Upper lobe of right lung (tissue), 1 donor: Measurements from ENCODE around the gene RASSF5. TPM values are rescaled to one million over a fixed set of nuclear protein-coding genes. Genes with fewer than 3 reads are reported as not detected.
"Not testable (repeated sequence)": the region's sequence is repeated elsewhere in the genome, so short reads cannot be mapped to it uniquely, and the experiment has no call there.

ENCODE experiments used
- ATAC-seq: fragments of 200-7000 bp; cut with Tn5 transposase; one replicate; pipeline ENCODE4 v1.9.1; 2020; ENCODE audit warnings: mild to moderate bottlenecking, moderate library complexity
- DNase-seq: peaks from one replicate; pipeline ENCODE4 v3.0.0-alpha.2; 2020
- H3K27ac ChIP-seq: fragments of 200-600 bp; one replicate; pipeline ENCODE4 v1.8.0; 2022
- H3K27me3 ChIP-seq: fragments of 200-600 bp; one replicate; pipeline ENCODE4 v1.8.0; 2022; ENCODE audit warnings: mild to moderate bottlenecking
- H3K36me3 ChIP-seq: fragments of 200-600 bp; one replicate; pipeline ENCODE4 v1.8.0; 2022
- H3K4me1 ChIP-seq: fragments of 200-600 bp; one replicate; pipeline ENCODE4 v1.8.0; 2022
- H3K4me3 ChIP-seq: fragments of 200-600 bp; one replicate; pipeline ENCODE4 v1.8.0; 2022; ENCODE audit warnings: mild to moderate bottlenecking
- H3K9me3 ChIP-seq: fragments of 200-600 bp; one replicate; pipeline ENCODE4 v1.8.0; 2022
- intact Hi-C: fragments of 100-400 bp; cut with DNase I; formaldehyde crosslinking; loops from one replicate; pipeline ENCODE4 v1.11.0; 2022
- total RNA-seq: library from RNA; stranded (reverse); fragmentation: NEBNext Ultra II Directional; extraction: Animal tissue kit (Norgen Biotek cat#: 25700); gene quantifications from one replicate; pipeline ENCODE4 v1.2.1, GENCODE V29; 2021
- TF ChIP-seq, protein P1 (sequence below): fragments of 200-600 bp; IDR thresholded peaks from one replicate; pipeline ENCODE4 v1.8.0; 2022; ENCODE audit warnings: antibody characterized with exemption
- donor health status: DM: no; HTN: yes; CAD: no; lungs with severe emphysema.

Gene RASSF5
- total RNA-seq, 1 donor from 2014 or later = 37.6 TPM

GRCh38 chr1:206482611-206483010, 24.7 kb upstream of the RASSF5 start:
- no peak for ATAC-seq
- Histone ChIP-seq H3K27ac (no peak overlapping the region), H3K9me3 (no peaks in the 10 kb centered on the region), H3K4me3 (no peak overlapping the region), H3K4me1 (peaks cover 9% of the 10 kb centered on the region), H3K36me3 (peaks cover 7% of the 10 kb centered on the region), H3K27me3 (no peaks in the 10 kb centered on the region)
- intact Hi-C loops = no loop called here
- DNase-seq = no peak
- TF ChIP-seq, protein P1, sequence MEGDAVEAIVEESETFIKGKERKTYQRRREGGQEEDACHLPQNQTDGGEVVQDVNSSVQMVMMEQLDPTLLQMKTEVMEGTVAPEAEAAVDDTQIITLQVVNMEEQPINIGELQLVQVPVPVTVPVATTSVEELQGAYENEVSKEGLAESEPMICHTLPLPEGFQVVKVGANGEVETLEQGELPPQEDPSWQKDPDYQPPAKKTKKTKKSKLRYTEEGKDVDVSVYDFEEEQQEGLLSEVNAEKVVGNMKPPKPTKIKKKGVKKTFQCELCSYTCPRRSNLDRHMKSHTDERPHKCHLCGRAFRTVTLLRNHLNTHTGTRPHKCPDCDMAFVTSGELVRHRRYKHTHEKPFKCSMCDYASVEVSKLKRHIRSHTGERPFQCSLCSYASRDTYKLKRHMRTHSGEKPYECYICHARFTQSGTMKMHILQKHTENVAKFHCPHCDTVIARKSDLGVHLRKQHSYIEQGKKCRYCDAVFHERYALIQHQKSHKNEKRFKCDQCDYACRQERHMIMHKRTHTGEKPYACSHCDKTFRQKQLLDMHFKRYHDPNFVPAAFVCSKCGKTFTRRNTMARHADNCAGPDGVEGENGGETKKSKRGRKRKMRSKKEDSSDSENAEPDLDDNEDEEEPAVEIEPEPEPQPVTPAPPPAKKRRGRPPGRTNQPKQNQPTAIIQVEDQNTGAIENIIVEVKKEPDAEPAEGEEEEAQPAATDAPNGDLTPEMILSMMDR = no peak

DNA sequence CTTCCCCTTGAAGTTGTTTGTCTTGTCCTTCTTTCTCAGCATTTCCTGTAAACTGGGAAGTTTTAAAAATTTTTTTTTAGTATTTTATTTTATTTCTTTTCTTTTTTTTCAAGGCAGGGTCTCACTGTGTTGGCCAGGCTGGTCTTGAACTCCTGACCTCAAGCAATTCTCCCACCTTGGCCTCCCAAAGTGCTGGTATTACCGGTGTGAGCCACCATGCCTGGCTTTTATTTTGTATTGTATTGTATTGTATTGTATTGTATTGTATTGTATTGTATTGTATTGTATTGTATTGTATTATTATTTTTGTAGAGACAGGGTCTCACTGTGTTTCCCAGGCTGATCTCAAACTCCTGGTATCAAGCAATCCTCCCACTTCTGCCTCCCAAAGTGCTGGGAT, 23.5 kb upstream of the RASSF5 start:
- intact Hi-C loops, H3K27me3 ChIP-seq, H3K36me3 ChIP-seq, ATAC-seq, DNase-seq, H3K4me3 ChIP-seq, H3K27ac ChIP-seq, H3K9me3 ChIP-seq: not testable (repeated sequence)
- peaks cover 10% of the 10 kb centered on the region for H3K4me1 ChIP-seq

- no peaks in the 10 kb centered on the region for H3K36me3 ChIP-seq
- peaks cover 10% of the 10 kb centered on the region for H3K4me1 ChIP-seq
- no peaks in the 10 kb centered on the region for H3K9me3 ChIP-seq
- H3K27ac ChIP-seq = no peak overlapping the region
- DNase-seq (no peak), ATAC-seq (no peak)
- intact Hi-C loops = no loop called here
- H3K4me3 ChIP-seq = no peak overlapping the region
- TF ChIP-seq, protein P1 = no peak
- H3K27me3 ChIP-seq = no peaks in the 10 kb centered on the region
Observed at GRCh38 chr1:206484901-206485300, 22.4 kb upstream of the RASSF5 start.

DNA sequence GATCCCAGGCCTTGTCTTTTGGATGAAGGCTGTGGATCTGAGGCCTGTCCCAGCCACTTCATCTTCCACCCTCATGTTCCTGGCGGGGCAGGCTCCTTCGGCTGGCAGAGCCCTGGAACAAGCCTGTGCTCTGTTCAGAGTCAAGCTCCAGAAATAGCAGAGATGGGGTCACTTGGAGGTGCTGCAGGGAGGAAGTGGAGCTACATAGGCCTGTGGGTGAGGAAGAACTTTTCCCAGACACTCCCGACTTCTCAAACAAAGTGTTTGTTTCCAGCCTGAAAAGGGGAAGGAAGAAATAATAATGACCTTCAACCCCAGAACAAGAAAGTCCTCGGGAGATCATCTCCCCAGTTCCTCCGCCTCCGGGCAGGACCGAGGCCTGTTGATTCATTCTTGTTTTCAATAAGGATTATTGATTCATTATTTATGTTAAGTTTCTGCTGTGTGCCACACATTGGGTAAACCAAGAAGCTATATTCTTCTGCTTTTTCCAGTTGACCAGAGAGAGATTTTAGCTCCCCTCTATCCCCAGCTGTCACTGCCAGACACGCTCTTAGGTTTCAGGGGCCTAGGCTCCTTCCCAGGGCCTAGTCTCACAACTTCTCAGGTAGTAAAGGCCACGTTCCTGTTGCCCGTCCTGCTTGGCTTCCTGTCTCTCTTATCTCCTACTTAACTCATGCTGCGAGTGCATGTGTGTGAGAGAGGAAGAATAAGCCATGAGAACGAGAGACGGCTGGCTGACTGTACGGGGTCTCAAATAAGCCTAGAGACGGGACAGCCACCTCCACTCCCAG, 20.1 kb upstream of the RASSF5 start:
- Histone ChIP-seq H3K27ac (peak overlapping the region; percentile 18), H3K36me3 (peaks cover 9% of the 10 kb centered on the region), H3K27me3 (no peaks in the 10 kb centered on the region), H3K4me1 (peaks cover 10% of the 10 kb centered on the region), H3K4me3 (no peak overlapping the region), H3K9me3 (no peaks in the 10 kb centered on the region)
- intact Hi-C loops = no loop called here
- DNase-seq (no peak), ATAC-seq (peak; percentile 46)
- TF ChIP-seq, protein P1 = no peak

- no peak overlapping the region for H3K27ac ChIP-seq
- no peak overlapping the region for H3K4me3 ChIP-seq
- peaks cover 17% of the 10 kb centered on the region for H3K36me3 ChIP-seq
- DNase-seq (no peak), ATAC-seq (no peak)
- intact Hi-C loops = no loop called here
- TF ChIP-seq, protein P1 = no peak
- peaks cover 10% of the 10 kb centered on the region for H3K4me1 ChIP-seq
- no peaks in the 10 kb centered on the region for H3K9me3 ChIP-seq
- no peaks in the 10 kb centered on the region for H3K27me3 ChIP-seq
Observed at GRCh38 chr1:206487970-206488369, 19.4 kb upstream of the RASSF5 start.

DNA sequence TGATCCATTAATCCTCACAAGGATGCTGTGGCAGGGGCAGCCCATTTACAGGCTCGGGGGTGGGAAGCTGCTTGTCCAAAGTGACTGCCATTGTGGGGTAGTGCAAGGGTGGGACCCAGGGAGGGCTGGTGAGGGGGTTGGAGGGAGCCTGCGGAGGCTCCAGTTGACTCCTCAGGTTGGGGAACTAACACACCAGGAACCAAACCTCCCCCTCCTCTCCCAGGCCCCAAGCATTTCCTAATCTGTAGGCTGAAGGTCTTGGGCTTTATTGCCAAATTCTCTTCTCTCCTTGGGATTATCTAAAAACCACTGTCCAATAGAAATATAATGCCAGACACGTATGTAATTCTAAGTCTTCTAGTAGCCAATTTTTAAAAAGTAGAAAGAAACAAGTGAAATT, 18.9 kb upstream of the RASSF5 start:
- no peak for ATAC-seq
- TF ChIP-seq, protein P1 = no peak
- H3K9me3 ChIP-seq = no peaks in the 10 kb centered on the region
- peaks cover 21% of the 10 kb centered on the region for H3K36me3 ChIP-seq
- H3K4me3 ChIP-seq = no peak overlapping the region
- H3K27me3 ChIP-seq = no peaks in the 10 kb centered on the region
- no peak overlapping the region for H3K27ac ChIP-seq
- no peak for DNase-seq
- peaks cover 10% of the 10 kb centered on the region for H3K4me1 ChIP-seq
- intact Hi-C loops = no loop called here
